CD4-positive, alpha-beta T cell treated with Interleukin-12 subunit alpha and Interleukin-12 subunit beta, for 1 hour (primary cell): ENCODE measurements around the gene TBX4.
"Not testable (repeated sequence)": the region's sequence is repeated elsewhere in the genome, so short reads cannot be mapped to it uniquely, and the experiment has no call there.

Experiments
- DNase-seq: peaks from one replicate; pipeline ENCODE4 v3.0.0-alpha.2; 2020

TBX4 gene

GRCh38 chr17:61431594-61432311 lies 20.5 kb upstream of the TBX4 start:
- DNase-seq: no peak

- DNase-seq: no peak
Observed at GRCh38 chr17:61436273-61436672, 15.9 kb upstream of the TBX4 start.

GRCh38 chr17:61436995-61437704 lies 15.1 kb upstream of the TBX4 start:
- no peak for DNase-seq

- DNase-seq: no peak
Observed at GRCh38 chr17:61440697-61441096, 11.5 kb upstream of the TBX4 start.

GRCh38 chr17:61441507-61441906 lies 10.7 kb upstream of the TBX4 start:
- DNase-seq: not testable (repeated sequence)

- no peak for DNase-seq
Observed at GRCh38 chr17:61442136-61442775, 10.0 kb upstream of the TBX4 start.

GRCh38 chr17:61442878-61443474 lies 9.2 kb upstream of the TBX4 start:
- no peak for DNase-seq

GRCh38 chr17:61443475-61443882 lies 8.7 kb upstream of the TBX4 start:
- no peak for DNase-seq

GRCh38 chr17:61444075-61444474 lies 8.1 kb upstream of the TBX4 start:
- DNase-seq: no peak

- no peak for DNase-seq
Observed at GRCh38 chr17:61444831-61445230, 7.4 kb upstream of the TBX4 start.

- DNase-seq: no peak
Observed at GRCh38 chr17:61447358-61447757, 4.9 kb upstream of the TBX4 start.

GRCh38 chr17:61448042-61448441 lies 4.2 kb upstream of the TBX4 start:
- DNase-seq: no peak

- DNase-seq: not testable (repeated sequence)
Observed at GRCh38 chr17:61449140-61449539, 3.1 kb upstream of the TBX4 start.

- no peak for DNase-seq
Observed at GRCh38 chr17:61449707-61450640, 2.2 kb upstream of the TBX4 start.

- no peak for DNase-seq
Observed at GRCh38 chr17:61450641-61451537, 1.3 kb upstream of the TBX4 start.

GRCh38 chr17:61451538-61452300 lies 503 bp upstream of the TBX4 start:
- no peak for DNase-seq

- no peak for DNase-seq
Observed at GRCh38 chr17:61453566-61454380, 1.6 kb downstream of the TBX4 start.

- no peak for DNase-seq
Observed at GRCh38 chr17:61454381-61455323, 2.4 kb downstream of the TBX4 start.
